GM19372 (cell line): Measurements from ENCODE around the gene SDCBP2.

Experiments used
- ATAC-seq: cut with Tn5 transposase; IDR thresholded peaks from one replicate; pipeline ENCODE4 v1.9.1; 2021; ENCODE audit warnings: mild to moderate bottlenecking, low read depth, moderate library complexity; ENCODE audit not compliant: unreplicated experiment

Gene SDCBP2

GRCh38 chr20:1298888-1299511 is 29.9 kb downstream of the SDCBP2 start:
- no peak for ATAC-seq

- ATAC-seq = no peak
These were observed 30.8 kb downstream of the SDCBP2 start for GRCh38 chr20:1298166-1298565.

DNA sequence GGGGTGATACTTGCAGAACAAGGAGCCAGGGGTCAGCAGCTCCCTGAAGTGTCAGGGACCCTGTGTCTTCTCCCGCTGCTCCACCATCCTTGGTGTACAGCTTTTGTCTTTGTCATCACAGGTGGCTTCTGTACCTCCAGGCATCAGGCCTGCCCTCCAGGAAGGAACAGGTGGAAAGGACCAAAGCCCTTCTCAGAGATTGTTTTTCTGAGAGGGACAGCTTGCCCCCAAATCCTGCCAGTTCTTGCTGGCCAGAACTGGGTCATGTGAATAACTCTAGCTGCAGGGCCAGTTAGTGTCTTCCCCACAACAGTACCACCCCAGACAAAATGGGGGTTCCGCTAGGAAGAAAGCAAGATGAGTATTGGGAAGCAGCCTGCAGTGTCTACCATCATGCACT is 31.5 kb downstream of the SDCBP2 start:
- no peak for ATAC-seq

DNA sequence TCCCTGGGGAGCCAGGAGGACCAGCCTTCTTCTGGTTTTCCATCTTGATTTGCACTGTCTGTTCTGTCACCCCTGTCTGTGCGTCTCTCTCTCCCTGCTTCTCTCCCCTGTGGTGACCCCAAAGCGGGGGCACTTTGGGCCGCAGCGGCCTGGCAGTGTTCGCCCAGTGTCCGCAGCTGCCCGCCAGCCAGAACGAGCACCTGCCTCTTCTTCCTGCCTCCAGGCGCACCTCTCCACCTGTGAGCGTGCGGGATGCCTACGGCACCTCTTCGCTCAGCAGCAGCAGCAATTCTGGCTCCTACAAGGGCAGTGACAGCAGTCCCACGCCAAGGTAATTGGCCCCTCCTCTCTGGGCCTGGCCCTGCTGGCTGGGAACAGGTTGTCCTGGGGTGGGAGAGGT is 32.0 kb downstream of the SDCBP2 start:
- ATAC-seq = no peak

GRCh38 chr20:1296117-1296610 is 32.8 kb downstream of the SDCBP2 start:
- ATAC-seq = no peak

DNA sequence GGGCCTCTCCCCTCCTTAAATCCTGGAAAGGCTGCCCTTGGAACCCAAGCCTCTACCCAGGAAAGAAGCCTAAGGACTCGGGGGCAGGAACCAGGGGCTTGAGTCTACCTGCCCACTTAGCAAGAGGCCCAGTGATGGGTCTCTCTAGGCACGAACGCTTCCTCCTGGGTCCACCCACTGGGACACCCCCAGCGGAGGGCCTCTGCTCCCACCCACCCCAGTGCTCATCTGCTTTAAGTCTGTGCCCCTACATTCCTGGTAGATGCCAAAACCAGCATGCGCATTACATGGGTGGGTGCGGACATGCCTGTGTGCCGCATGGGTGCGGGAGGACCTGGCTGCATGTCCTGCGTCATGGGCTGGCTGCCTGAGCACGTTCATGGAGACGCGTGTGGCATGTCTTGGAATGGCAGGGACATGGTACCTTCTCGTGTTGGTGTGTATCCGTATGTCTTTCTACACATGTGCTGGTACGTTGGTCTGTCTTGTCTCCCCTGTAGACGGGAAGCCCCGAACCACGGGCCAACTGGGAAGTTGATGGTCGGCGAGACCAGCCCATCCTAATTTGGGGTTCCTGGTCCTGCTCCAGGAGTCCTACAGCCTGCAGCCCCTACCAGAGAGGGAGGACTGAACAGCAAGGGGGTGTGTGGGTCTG is 33.5 kb downstream of the SDCBP2 start:
- no peak for ATAC-seq

- no peak for ATAC-seq
These were observed 34.4 kb downstream of the SDCBP2 start for GRCh38 chr20:1294497-1294896.

- ATAC-seq = no peak
These were observed 35.1 kb downstream of the SDCBP2 start for GRCh38 chr20:1293641-1294379.

DNA sequence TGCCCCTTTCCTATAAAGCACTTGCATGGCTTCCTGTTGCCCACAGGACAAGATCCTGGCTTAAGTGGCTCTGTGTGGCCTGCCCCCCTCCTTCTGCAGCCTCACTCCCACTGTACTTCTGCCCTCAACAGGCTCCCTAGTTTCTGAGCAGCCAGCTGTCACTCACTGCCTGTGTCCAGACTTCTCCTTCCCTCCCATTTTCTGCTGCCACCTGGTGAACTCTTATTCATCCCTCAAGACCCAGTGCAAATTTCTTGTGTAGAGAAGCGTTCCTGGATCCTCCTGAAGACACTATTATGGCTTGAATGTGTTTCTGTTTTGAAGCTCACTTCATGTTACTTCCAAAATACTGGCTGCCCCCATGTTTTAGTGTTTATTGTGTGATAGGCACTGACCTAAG is 36.3 kb downstream of the SDCBP2 start:
- no peak for ATAC-seq

GRCh38 chr20:1291191-1291741 is 37.7 kb downstream of the SDCBP2 start:
- ATAC-seq = no peak

DNA sequence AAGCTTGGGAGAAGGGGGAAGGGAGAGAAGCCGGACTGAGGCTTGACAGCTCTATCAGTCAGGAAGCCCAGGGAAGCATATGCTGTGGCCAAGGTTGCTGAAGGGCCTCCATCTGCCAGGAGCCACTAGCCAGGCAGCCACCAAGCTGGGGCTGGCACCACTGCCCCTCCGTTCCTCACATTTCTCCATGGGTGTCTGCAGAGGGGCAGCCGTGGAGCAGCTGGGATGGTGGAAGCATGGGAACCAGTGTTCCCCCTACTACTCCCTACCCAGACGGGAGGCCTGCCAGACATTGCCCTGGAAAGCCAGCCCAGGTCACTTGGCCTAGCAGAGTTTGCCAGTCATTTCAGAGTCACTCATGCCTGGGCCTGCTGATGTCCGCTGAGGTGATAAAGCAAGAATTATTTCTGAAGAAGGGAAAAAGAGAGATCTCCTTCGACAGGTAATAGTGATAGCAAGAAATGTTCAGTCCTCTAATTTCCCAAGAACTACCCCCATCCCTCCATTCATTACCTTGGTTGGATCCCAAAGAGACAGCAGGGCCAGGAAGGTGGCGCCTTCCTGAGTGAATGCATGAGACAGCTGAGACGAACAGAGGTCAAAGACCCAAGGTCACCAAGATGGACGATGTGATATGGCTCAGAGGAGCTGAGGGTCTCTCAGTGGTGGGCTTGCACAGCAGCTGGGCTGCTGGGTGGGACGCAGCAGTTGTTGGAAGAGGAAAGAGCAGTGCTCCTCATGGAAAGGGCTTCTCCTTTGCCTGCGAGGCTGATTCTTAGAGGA is 41.0 kb downstream of the SDCBP2 start:
- no peak for ATAC-seq

GRCh38 chr20:1287306-1287705 is 41.6 kb downstream of the SDCBP2 start:
- ATAC-seq = no peak

DNA sequence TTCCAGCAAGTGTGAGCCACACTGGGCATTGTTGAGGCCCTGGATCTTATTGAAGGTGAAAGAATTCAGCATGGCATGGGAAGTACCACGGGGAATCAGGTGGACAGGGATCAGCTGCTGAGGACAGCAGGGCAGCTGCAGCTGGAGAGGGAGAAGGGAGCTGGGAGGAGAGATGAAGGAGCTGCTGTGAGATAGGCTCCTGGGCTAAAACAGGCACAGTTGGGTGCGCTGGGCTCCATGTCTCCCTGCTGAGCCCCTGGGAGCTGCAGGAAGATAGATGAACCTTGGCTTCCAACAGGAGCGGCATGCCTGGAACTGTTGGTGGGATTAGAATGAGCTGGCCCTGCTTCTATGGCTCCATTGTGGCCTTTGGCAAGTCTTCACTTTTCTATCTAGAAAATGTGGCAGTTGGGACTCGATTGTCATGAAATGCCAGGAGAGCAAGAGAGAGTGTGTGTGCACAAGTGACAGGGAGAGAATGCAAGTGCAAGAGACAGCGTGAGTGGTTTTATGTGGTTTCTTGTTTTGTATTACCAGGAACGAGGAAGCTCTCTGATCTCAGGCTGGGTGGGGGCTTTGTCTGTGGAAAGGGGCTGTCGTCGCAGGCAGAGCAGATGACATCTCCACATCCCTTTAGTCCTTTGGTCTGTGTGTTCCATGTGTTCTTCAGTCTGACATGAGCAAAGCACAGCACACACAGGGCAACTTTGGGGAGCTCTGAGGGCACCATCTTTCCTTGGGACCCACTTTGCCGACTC is 42.5 kb downstream of the SDCBP2 start:
- ATAC-seq = no peak

- ATAC-seq = no peak
These were observed 45.1 kb downstream of the SDCBP2 start for GRCh38 chr20:1283522-1284510.

GRCh38 chr20:1282966-1283365 is 46.0 kb downstream of the SDCBP2 start:
- ATAC-seq = no peak

GRCh38 chr20:1281279-1282057 is 47.5 kb downstream of the SDCBP2 start:
- ATAC-seq = no peak

DNA sequence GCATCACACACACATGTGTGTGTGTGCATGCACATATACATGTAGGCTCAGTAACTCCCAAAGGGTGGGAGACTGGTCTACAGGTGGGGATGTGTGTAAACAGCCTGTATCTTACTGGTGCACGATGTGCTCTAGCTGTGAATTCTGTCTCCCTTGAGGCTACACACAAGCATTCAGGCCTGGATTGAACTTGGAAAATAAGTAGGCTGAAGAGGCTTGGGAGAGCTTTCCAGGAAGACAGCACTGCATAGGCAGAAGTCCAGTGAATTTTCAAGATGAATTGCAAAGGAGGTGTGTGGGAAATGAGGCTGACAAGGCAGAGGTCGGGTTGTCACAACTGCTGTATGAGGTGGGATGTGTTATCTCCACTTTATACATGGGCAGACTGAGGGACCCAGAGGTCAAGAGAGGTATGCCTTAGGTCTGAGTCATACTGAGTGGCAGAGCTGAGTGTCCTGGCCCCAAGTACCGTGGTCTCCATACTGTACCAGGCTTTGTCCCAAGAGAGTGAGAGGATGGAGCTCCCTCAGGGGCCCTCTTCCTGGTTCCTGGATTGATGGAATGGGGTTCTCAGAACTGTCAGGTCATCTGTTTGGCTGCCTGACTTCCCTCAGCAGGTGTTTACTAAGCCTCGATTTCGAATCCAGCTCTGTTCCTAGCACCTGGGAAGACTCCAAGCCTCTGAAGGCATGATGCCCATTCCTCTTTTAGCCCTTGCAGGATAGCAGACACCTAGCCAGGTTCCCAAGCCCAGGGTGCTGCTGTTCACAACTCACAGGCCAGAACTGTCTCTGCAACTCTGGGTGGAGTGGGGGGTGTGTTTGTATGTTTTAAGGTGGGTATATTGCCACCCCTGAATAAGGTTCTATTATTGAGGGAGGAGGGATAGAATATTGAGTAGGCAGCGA is 48.5 kb downstream of the SDCBP2 start:
- ATAC-seq = no peak
